BJ (cell line): ENCODE data around the gene LRBA. TPM values are rescaled to one million over a fixed set of nuclear protein-coding genes. Genes with fewer than 3 reads are reported as not detected.
"Not testable (repeated sequence)": the region's sequence is repeated elsewhere in the genome, so short reads cannot be mapped to it uniquely, and the experiment has no call there.

Source experiments
- CTCF ChIA-PET: fragments of 350-600 bp; formaldehyde crosslinking; extraction: SDS; loops from one replicate; lab custom pipeline; 2021; ENCODE audit warnings: antibody characterized with exemption, inconsistent platforms; lab: Yijun Ruan, JAX
- POLR2A ChIA-PET: fragments of 300-600 bp; sonication (Branson Sonifier 250); formaldehyde crosslinking; extraction: SDS; loops from one replicate; lab custom pipeline; 2021; ENCODE audit warnings: antibody characterized with exemption; lab: Charles Lee
- DNase-seq: peaks from one replicate; pipeline ENCODE4 v3.0.0-alpha.2; 2011; ENCODE audit warnings: low read depth
- H3K27me3 ChIP-seq: 2 replicates; pipeline ENCODE4 v1.6.0; 2011; ENCODE audit warnings: low read length; ENCODE audit not compliant: control insufficient read depth, insufficient read depth
- H3K36me3 ChIP-seq: 2 replicates; pipeline ENCODE4 v1.5.1; 2011; ENCODE audit warnings: low read length; ENCODE audit not compliant: control insufficient read depth, insufficient read depth
- H3K4me3 ChIP-seq: 2 replicates; pipeline ENCODE4 v1.5.1; 2011; ENCODE audit warnings: low read depth, mild to moderate bottlenecking, control low read depth, low read length
- polyA plus RNA-seq: library from polyadenylated mRNA; depleted of rRNA; stranded (reverse); fragments of >200 nt; gene quantifications from 2 replicates; pipeline ENCODE4 v1.2.3, GENCODE V29; 2011
- TF ChIP-seq, protein P1 (sequence below): IDR thresholded peaks from 2 replicates; pipeline ENCODE4 v1.5.1; 2011; ENCODE audit warnings: low read depth, mild to moderate bottlenecking, control low read depth, inconsistent platforms, low read length, moderate library complexity; ENCODE audit not compliant: insufficient read depth

The LRBA gene
- polyA plus RNA-seq, 1 experiment: 8.2 TPM

DNA sequence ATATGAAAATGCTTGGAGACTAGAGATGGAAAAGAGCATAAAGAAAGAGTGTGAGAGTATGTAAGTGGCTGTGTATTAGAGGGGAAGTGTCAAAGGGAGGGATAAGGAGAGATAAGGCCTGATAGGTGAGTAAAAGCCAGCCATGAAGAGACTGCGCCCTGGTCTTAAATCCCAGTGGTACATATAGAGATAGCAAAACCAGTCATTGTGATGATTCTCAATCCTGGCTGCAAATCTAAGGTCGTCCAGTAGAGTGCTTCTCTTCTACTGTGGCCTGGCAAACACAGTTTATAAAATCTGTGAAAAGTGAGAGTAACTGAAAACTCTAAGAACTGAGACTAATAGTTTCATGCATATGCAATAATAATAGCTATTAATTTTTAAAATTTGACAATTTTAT lies 346.3 kb downstream of the LRBA start:
- Histone ChIP-seq H3K36me3 (no peaks in the 10 kb centered on the region), H3K27me3 (no peaks in the 10 kb centered on the region), H3K4me3 (no peak overlapping the region)
- TF ChIP-seq, protein P1, sequence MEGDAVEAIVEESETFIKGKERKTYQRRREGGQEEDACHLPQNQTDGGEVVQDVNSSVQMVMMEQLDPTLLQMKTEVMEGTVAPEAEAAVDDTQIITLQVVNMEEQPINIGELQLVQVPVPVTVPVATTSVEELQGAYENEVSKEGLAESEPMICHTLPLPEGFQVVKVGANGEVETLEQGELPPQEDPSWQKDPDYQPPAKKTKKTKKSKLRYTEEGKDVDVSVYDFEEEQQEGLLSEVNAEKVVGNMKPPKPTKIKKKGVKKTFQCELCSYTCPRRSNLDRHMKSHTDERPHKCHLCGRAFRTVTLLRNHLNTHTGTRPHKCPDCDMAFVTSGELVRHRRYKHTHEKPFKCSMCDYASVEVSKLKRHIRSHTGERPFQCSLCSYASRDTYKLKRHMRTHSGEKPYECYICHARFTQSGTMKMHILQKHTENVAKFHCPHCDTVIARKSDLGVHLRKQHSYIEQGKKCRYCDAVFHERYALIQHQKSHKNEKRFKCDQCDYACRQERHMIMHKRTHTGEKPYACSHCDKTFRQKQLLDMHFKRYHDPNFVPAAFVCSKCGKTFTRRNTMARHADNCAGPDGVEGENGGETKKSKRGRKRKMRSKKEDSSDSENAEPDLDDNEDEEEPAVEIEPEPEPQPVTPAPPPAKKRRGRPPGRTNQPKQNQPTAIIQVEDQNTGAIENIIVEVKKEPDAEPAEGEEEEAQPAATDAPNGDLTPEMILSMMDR: no peak
- POLR2A ChIA-PET: no interaction called here
- CTCF ChIA-PET: interaction anchor here (0.6 kb wide), 1 partner anchor 108 kb away, joined by 3 read pairs; no protein-coding TSS in a partner anchor
- no peak for DNase-seq

DNA sequence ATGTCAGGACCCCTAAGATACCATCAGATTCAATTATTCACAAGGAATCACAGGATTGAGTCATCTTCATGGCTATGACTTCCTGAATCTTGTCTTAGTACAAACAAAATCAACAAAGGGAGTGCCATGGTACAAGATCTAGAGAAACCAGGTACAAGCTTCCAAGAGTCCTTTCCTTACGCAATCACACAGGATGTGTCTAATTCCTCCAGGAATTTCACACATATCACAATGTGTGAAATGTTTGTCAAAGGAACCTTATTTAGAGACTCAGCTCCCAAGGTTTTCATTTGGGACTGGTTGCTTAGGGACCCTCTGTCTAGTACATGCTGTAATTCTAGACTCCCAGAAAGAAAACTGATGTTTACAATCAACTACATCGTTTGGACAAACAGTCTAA lies 350.1 kb downstream of the LRBA start:
- POLR2A ChIA-PET: no interaction called here
- TF ChIP-seq, protein P1: no peak
- CTCF ChIA-PET: no interaction called here
- H3K36me3 ChIP-seq: no peaks in the 10 kb centered on the region
- no peak for DNase-seq
- H3K4me3 ChIP-seq: no peak overlapping the region
- H3K27me3 ChIP-seq: no peaks in the 10 kb centered on the region

DNA sequence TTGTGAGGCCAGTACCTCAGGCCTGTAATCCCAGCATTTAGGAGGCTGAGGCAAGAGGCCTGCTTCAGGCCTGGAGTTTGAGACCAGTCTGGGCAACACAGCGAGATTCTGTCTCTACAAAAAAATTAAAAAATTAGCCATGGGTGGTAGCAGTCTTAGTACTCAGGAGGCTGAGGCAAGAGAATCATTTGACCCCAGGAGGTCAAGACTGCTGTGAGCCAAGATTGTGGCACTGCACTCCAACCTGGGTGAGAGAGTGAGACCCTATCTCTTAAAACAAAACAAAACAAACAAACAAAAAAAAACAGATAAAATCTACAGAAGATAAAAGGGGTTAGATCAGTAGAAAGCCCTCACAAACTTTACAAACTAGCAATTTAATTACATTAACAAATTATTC lies 352.4 kb downstream of the LRBA start:
- no peak overlapping the region for H3K4me3 ChIP-seq
- no peaks in the 10 kb centered on the region for H3K27me3 ChIP-seq
- POLR2A ChIA-PET: no interaction called here
- no peaks in the 10 kb centered on the region for H3K36me3 ChIP-seq
- TF ChIP-seq, protein P1: no peak
- DNase-seq: no peak
- CTCF ChIA-PET: no interaction called here

DNA sequence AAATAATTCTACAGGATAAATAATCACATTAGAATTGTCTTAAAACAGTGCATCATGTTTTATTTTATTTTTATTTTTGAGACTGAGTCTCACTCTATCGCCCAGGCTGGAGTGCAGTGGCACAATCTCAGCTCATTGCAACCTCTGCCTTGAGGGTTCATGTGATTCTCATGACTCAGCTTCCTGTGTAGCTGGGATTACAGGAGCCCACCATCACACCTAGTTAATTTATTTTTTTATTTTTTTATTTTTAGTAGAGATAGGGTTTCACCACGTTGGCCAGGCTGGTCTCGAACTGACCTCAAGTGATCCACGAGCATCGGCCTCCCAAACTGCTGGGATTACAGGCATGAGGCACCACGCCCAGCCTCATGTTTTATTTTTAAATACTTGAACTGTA lies 353.5 kb downstream of the LRBA start:
- POLR2A ChIA-PET, CTCF ChIA-PET, H3K27me3 ChIP-seq, DNase-seq, H3K36me3 ChIP-seq, H3K4me3 ChIP-seq: not testable (repeated sequence)

DNA sequence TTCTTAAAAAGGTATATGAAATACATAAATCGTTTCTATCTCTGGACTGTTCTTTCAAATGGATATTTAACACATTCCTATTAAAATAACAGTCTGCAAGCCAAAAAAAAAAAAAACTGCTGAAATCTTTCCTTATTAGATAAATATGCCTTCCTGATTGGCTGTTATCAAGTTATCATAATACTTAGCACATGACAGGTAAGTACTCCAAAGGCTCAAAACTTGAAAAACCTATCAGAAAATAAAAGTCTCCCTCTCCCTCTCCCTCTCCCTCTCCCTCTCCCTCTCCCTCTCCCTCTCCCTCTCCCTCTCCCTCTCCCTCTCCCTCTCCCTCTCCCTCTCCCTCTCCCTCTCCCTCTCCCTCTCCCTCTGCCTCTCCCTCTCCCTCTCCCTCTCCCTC lies 356.8 kb downstream of the LRBA start:
- H3K36me3 ChIP-seq, H3K27me3 ChIP-seq, POLR2A ChIA-PET, CTCF ChIA-PET, DNase-seq, H3K4me3 ChIP-seq: not testable (repeated sequence)

DNA sequence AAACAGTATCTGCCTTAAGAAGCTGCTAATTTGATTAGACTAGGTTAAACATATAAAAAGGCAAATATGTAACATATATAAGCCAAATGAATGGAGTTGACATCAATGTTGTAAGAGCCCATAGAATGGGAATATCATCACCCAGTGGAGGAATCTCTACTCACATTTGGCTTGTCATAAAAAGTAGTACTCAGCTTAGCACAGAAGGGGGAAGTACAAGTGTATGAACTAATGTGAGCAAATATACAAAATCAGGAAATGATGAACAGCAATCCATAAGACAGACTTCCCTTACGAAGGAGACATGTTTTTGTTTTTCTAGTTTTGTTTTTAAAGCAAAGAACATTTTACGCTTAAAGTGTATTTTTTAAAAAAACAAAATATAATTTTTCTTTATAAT lies 358.2 kb downstream of the LRBA start:
- ChIA-PET CTCF (no interaction called here), POLR2A (no interaction called here)
- Histone ChIP-seq H3K36me3 (no peaks in the 10 kb centered on the region), H3K4me3 (no peak overlapping the region), H3K27me3 (no peaks in the 10 kb centered on the region)
- TF ChIP-seq, protein P1: no peak
- DNase-seq: no peak
